Mesenchymal stem cell (in vitro differentiated cells and primary cell): Measurements from ENCODE around the gene OOSP3.

ENCODE experiments used
- DNase-seq: peaks from one replicate; pipeline ENCODE4 v3.0.0-alpha.2; 2013
- H2AFZ ChIP-seq: one replicate; pipeline ENCODE4 v1.6.1; 2013; ENCODE audit warnings: low read depth, mild to moderate bottlenecking, control low read depth, inconsistent platforms, low read length, moderate library complexity
- H2AK5ac ChIP-seq: 2 replicates; pipeline ENCODE4 v1.6.1; 2013; ENCODE audit warnings: low read length, moderate library complexity, mild to moderate bottlenecking, inconsistent platforms; ENCODE audit not compliant: severe bottlenecking
- H2BK120ac ChIP-seq: one replicate; pipeline ENCODE4 v1.6.1; 2013; ENCODE audit warnings: low read depth, mild to moderate bottlenecking, inconsistent platforms, low read length, moderate library complexity
- H2BK12ac ChIP-seq, 2 experiments: one replicate each; pipeline ENCODE4 v1.6.1; 2013; ENCODE audit warnings: inconsistent platforms in 2 of 2, low read length in 2 of 2, mild to moderate bottlenecking in 2 of 2, moderate library complexity in 2 of 2, control low read depth in 1 of 2
- H2BK15ac ChIP-seq: one replicate; pipeline ENCODE4 v1.6.1; 2013; ENCODE audit warnings: mild to moderate bottlenecking, low read depth, inconsistent platforms; ENCODE audit not compliant: poor library complexity, severe bottlenecking
- H2BK5ac ChIP-seq: 2 replicates; pipeline ENCODE4 v1.6.1; 2013; ENCODE audit warnings: low read depth, mild to moderate bottlenecking, low read length, control low read depth, inconsistent platforms; ENCODE audit not compliant: poor library complexity, severe bottlenecking
- H3K14ac ChIP-seq, 2 experiments: one replicate each; pipeline ENCODE4 v1.6.1; 2013; ENCODE audit warnings: inconsistent platforms in 2 of 2, low read length in 2 of 2, control low read depth in 1 of 2, mild to moderate bottlenecking in 1 of 2, moderate library complexity in 1 of 2
- H3K18ac ChIP-seq, 2 experiments: one replicate each; pipeline ENCODE4 v1.6.1; 2013; ENCODE audit warnings: inconsistent platforms in 2 of 2, low read length in 2 of 2, control low read depth in 1 of 2, low read depth in 1 of 2, mild to moderate bottlenecking in 1 of 2
- H3K23ac ChIP-seq, 2 experiments: one replicate each; pipeline ENCODE4 v1.6.1; 2013; ENCODE audit warnings: inconsistent platforms in 2 of 2, low read length in 2 of 2, mild to moderate bottlenecking in 2 of 2, moderate library complexity in 2 of 2, control low read depth in 1 of 2
- H3K27ac ChIP-seq: 2 replicates; pipeline ENCODE4 v1.5.1; 2013; ENCODE audit warnings: mild to moderate bottlenecking, moderate library complexity, low read length, control low read depth, inconsistent platforms; ENCODE audit not compliant: poor library complexity, severe bottlenecking
- H3K27me3 ChIP-seq, 2 experiments: 2 replicates each; pipeline versions ENCODE4 v1.6.1 to v1.7.0; 2013; ENCODE audit warnings: low read length in 2 of 2, mild to moderate bottlenecking in 2 of 2, moderate library complexity in 2 of 2, control low read depth in 1 of 2, inconsistent platforms in 1 of 2; ENCODE audit not compliant: control insufficient read depth in 1 of 2, insufficient read depth in 1 of 2
- H3K36me3 ChIP-seq, 2 experiments: 2 replicates each; pipeline versions ENCODE4 v1.6.1 to v1.7.0; 2013; ENCODE audit warnings: low read length in 2 of 2, control low read depth in 1 of 2, inconsistent platforms in 1 of 2, low read depth in 1 of 2, mild to moderate bottlenecking in 1 of 2; ENCODE audit not compliant: insufficient read depth in 2 of 2, control insufficient read depth in 1 of 2
- H3K4ac ChIP-seq, 2 experiments: one replicate each; pipeline ENCODE4 v1.6.1; 2013; ENCODE audit warnings: inconsistent platforms in 2 of 2, low read length in 2 of 2, mild to moderate bottlenecking in 2 of 2, moderate library complexity in 2 of 2, control low read depth in 1 of 2, low read depth in 1 of 2
- H3K4me1 ChIP-seq: 2 replicates; pipeline ENCODE4 v1.6.1; 2013; ENCODE audit warnings: low read depth, low read length, control low read depth; ENCODE audit not compliant: control insufficient read depth, insufficient read depth
- H3K4me2 ChIP-seq: 2 replicates; pipeline ENCODE4 v1.6.1; 2013; ENCODE audit warnings: low read length, mild to moderate bottlenecking, inconsistent platforms; ENCODE audit not compliant: poor library complexity, severe bottlenecking
- H3K4me3 ChIP-seq, 2 experiments: 2 replicates each; pipeline versions ENCODE4 v1.5.1 to v1.7.0; 2013; ENCODE audit warnings: low read length in 2 of 2, mild to moderate bottlenecking in 2 of 2, control low read depth in 1 of 2, low read depth in 1 of 2; ENCODE audit not compliant: insufficient read depth in 1 of 2
- H3K79me1 ChIP-seq: replicated peaks from 2 replicates; pipeline ENCODE4 v1.6.1; 2013; ENCODE audit warnings: mild to moderate bottlenecking, control low read depth, low read length, inconsistent platforms; ENCODE audit not compliant: poor library complexity, severe bottlenecking
- H3K9ac ChIP-seq: 2 replicates; pipeline ENCODE4 v1.7.0; 2013; ENCODE audit warnings: mild to moderate bottlenecking, low read length, moderate library complexity
- H3K9me3 ChIP-seq: 2 replicates; pipeline ENCODE4 v1.7.0; 2013; ENCODE audit warnings: mild to moderate bottlenecking, low read length; ENCODE audit not compliant: control insufficient read depth
- H4K8ac ChIP-seq: one replicate; pipeline ENCODE4 v1.6.1; 2013; ENCODE audit warnings: inconsistent platforms, mild to moderate bottlenecking, low read length, moderate library complexity
- H4K91ac ChIP-seq: one replicate; pipeline ENCODE4 v1.6.1; 2013; ENCODE audit warnings: mild to moderate bottlenecking, low read length, inconsistent platforms
- WGBS: methylation state at CpG from one replicate; pipeline ENCODE4 v1.1.7; 2013; ENCODE audit warnings: mixed read lengths; 5-methylcytosine and 5-hydroxymethylcytosine counted together

Gene OOSP3

GRCh38 chr11:59891781-59892181 lies 13.2 kb downstream of the OOSP3 start:
- peaks cover 21% of the 10 kb centered on the region for H3K9me3 ChIP-seq
- H3K4me3 ChIP-seq = no peak overlapping the region
- no peak overlapping the region for H3K18ac ChIP-seq
- H3K9ac ChIP-seq = no peak overlapping the region
- H3K4ac ChIP-seq = no peak overlapping the region
- DNase-seq = peak; percentile 67
- H4K91ac ChIP-seq = no peak overlapping the region
- H3K23ac ChIP-seq = peak overlapping the region in 1 of 2 experiments; percentile 5
- H3K4me1 ChIP-seq = no peaks in the 10 kb centered on the region
- H3K36me3 ChIP-seq = no peaks in the 10 kb centered on the region
- no peak overlapping the region for H3K27ac ChIP-seq
- H3K79me1 ChIP-seq = no peaks in the 10 kb centered on the region
- H2BK120ac ChIP-seq = no peak overlapping the region
- H2BK15ac ChIP-seq = no peak overlapping the region
- H3K27me3 ChIP-seq = no peaks in the 10 kb centered on the region
- H3K4me2 ChIP-seq = no peak overlapping the region
- no peak overlapping the region for H2BK5ac ChIP-seq
- 26% methylated on average over 4 of the region's 4 CpGs for WGBS
- H2AFZ ChIP-seq = no peak overlapping the region
- no peak overlapping the region for H2AK5ac ChIP-seq
- H3K14ac ChIP-seq = no peak overlapping the region
- H2BK12ac ChIP-seq = no peak overlapping the region
- no peak overlapping the region for H4K8ac ChIP-seq

- DNase-seq = no peak
- Histone ChIP-seq H3K27me3 (no peaks in the 10 kb centered on the region), H2BK120ac (no peak overlapping the region), H2BK15ac (no peak overlapping the region), H4K91ac (no peak overlapping the region), H3K9me3 (peaks cover 11% of the 10 kb centered on the region), H3K23ac (no peak overlapping the region), H2AFZ (no peak overlapping the region), H2BK12ac (no peak overlapping the region), H4K8ac (no peak overlapping the region), H3K79me1 (no peaks in the 10 kb centered on the region), H3K36me3 (no peaks in the 10 kb centered on the region), H3K4ac (no peak overlapping the region), H3K4me3 (no peak overlapping the region), H2AK5ac (no peak overlapping the region), H3K27ac (no peak overlapping the region), H3K4me2 (no peak overlapping the region), H3K4me1 (peaks cover under 1% of the 10 kb centered on the region), H3K18ac (no peak overlapping the region), H2BK5ac (no peak overlapping the region), H3K14ac (no peak overlapping the region), H3K9ac (no peak overlapping the region)
- 100% methylated on average over 1 of the region's 1 CpG for WGBS
These were observed 16.0 kb downstream of the OOSP3 start for GRCh38 chr11:59894616-59895015.

- Histone ChIP-seq H2BK5ac (no peak overlapping the region), H3K36me3 (no peaks in the 10 kb centered on the region)
These were observed 19.5 kb downstream of the OOSP3 start for GRCh38 chr11:59898046-59898445.

GRCh38 chr11:59898650-59899049 lies 20.1 kb downstream of the OOSP3 start:
- no peak overlapping the region for H3K9ac ChIP-seq
- H3K4ac ChIP-seq = no peak overlapping the region
- no peak overlapping the region for H3K23ac ChIP-seq
- no peak overlapping the region for H3K18ac ChIP-seq
- H2BK15ac ChIP-seq = no peak overlapping the region
- no peaks in the 10 kb centered on the region for H3K79me1 ChIP-seq
- no peak overlapping the region for H2AK5ac ChIP-seq
- H3K36me3 ChIP-seq = no peaks in the 10 kb centered on the region
- no peak overlapping the region for H3K4me3 ChIP-seq
- H3K27me3 ChIP-seq = no peaks in the 10 kb centered on the region
- H4K8ac ChIP-seq = no peak overlapping the region
- no peak overlapping the region for H3K14ac ChIP-seq
- no peak overlapping the region for H2BK5ac ChIP-seq
- no peak overlapping the region for H2BK120ac ChIP-seq
- no peak overlapping the region for H4K91ac ChIP-seq
- H3K9me3 ChIP-seq = peaks cover 10% of the 10 kb centered on the region
- WGBS = 77% methylated on average over 7 of the region's 7 CpGs
- no peak overlapping the region for H3K4me2 ChIP-seq
- H2AFZ ChIP-seq = no peak overlapping the region
- H3K27ac ChIP-seq = no peak overlapping the region
- peaks cover 2% of the 10 kb centered on the region for H3K4me1 ChIP-seq
- no peak overlapping the region for H2BK12ac ChIP-seq
- peak; percentile 78 for DNase-seq

More at GRCh38 chr11:59898046-59898445, 19.5 kb downstream of the OOSP3 start:
- H3K23ac ChIP-seq = no peak overlapping the region
- no peak overlapping the region for H2BK15ac ChIP-seq
- WGBS = 97% methylated on average over 31 of the region's 31 CpGs
- no peak overlapping the region for H3K9ac ChIP-seq
- no peak for DNase-seq
- peaks cover 2% of the 10 kb centered on the region for H3K4me1 ChIP-seq
- no peaks in the 10 kb centered on the region for H3K27me3 ChIP-seq
- no peak overlapping the region for H3K4me2 ChIP-seq
- H4K8ac ChIP-seq = no peak overlapping the region
- H3K18ac ChIP-seq = no peak overlapping the region
- H3K4me3 ChIP-seq = no peak overlapping the region
- H3K14ac ChIP-seq = no peak overlapping the region
- no peak overlapping the region for H2AFZ ChIP-seq
- H3K79me1 ChIP-seq = no peaks in the 10 kb centered on the region
- H2AK5ac ChIP-seq = no peak overlapping the region
- H2BK120ac ChIP-seq = no peak overlapping the region
- no peak overlapping the region for H3K27ac ChIP-seq
- no peak overlapping the region for H2BK12ac ChIP-seq
- peaks cover 8% of the 10 kb centered on the region for H3K9me3 ChIP-seq
- H3K4ac ChIP-seq = no peak overlapping the region
- no peak overlapping the region for H4K91ac ChIP-seq
